GM12801 (cell line): ENCODE measurements around the gene CAMKK2.

Source experiments
- CTCF ChIP-seq: IDR thresholded peaks from one replicate; pipeline ENCODE4 v1.5.1; 2011; ENCODE audit warnings: control low read depth; ENCODE audit not compliant: insufficient read length; ENCODE audit errors: extremely low read depth

CAMKK2 gene

GRCh38 chr12:121217063-121217462, 79.4 kb downstream of the CAMKK2 start:
- no peak for TF ChIP-seq CTCF

- TF ChIP-seq CTCF, result no peak
These were observed 80.4 kb downstream of the CAMKK2 start for GRCh38 chr12:121216102-121216501.

GRCh38 chr12:121214855-121215745, 81.4 kb downstream of the CAMKK2 start:
- no peak for TF ChIP-seq CTCF

- TF ChIP-seq CTCF, result no peak
These were observed 82.2 kb downstream of the CAMKK2 start for GRCh38 chr12:121214166-121214777.

GRCh38 chr12:121212875-121213274, 83.6 kb downstream of the CAMKK2 start:
- TF ChIP-seq CTCF, result no peak

GRCh38 chr12:121209624-121210572, 86.6 kb downstream of the CAMKK2 start, which contains the start of gene P2RX4:
P2RX4 (plus strand) TSS chr12:121210129; CDS start chr12:121210165, 36 bp downstream.
- TF ChIP-seq CTCF, result no peak

GRCh38 chr12:121209221-121209620, 87.3 kb downstream of the CAMKK2 start:
- no peak for TF ChIP-seq CTCF
